CD4-positive, alpha-beta T cell treated with Interleukin-10 for 1 hour (primary cell): ENCODE measurements around the gene LHFPL5.

Experiments
- DNase-seq: peaks from one replicate; pipeline ENCODE4 v3.0.0-alpha.2; 2020

LHFPL5 gene

DNA sequence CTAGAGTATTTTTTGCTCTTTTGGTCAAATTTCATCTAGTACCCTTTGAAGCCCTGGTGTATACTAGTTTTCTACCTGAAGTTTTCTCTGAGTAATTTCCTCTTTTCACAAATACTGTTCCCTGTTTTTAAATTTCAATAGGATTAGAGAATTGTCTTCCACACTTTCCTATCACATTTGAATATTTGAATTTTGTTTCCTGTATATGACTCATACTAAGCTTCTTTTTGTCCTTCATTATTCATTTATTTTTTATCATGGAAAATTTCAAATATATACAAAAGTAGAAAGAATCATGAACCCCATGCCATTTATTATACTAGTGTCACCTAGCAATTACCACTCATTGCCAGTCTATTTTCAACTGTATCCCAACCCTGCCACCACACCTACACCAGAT lies 52.7 kb downstream of the LHFPL5 start:
- DNase-seq: no peak

DNA sequence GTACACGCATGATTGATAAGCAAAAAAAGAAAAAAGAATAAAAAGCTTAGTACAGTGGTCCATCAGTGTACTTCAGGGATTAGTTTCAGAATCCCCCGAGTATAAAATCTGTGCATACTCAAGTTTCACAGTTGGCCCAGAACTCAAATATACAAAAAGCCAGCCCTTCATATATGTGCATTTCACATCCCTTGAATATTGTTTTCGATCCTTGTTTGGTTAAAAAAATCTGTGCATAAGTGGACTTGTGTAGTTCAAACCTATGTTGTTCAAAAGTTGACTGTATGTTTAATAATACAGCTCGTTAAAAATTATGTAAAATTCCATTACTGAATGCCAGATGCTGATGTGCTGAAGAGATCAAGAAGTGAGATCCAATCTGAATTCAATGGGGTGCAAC lies 54.2 kb downstream of the LHFPL5 start:
- DNase-seq: no peak
